Thyroid gland (tissue), 4 donors: Measurements from ENCODE around the gene ADAMTS14. TPM values are rescaled to one million over a fixed set of nuclear protein-coding genes. Genes with fewer than 3 reads are reported as not detected.

Source experiments
- DNase-seq, 2 donors: peaks; one replicate each; pipeline ENCODE4 v3.0.0-alpha.2; 2019
- H3K27ac ChIP-seq, 3 donors: fragments of 200-600 bp; sonication (generic); 1 replicate in 2 of 3; 2 replicates in 1 of 3; pipeline ENCODE4 v1.5.1; 2016 to 2019; ENCODE audit warnings: mild to moderate bottlenecking in 1 of 3, moderate library complexity in 1 of 3
- H3K27me3 ChIP-seq: fragments of 200-600 bp; sonication (generic); one replicate; pipeline ENCODE4 v1.5.1; 2019
- H3K36me3 ChIP-seq, 2 donors: fragments of 200-600 bp; sonication (generic); one replicate each; pipeline ENCODE4 v1.5.1; 2016 to 2019
- H3K4me1 ChIP-seq, 2 donors: fragments of 200-600 bp; sonication (generic); one replicate each; pipeline ENCODE4 v1.5.1; 2017 to 2019
- H3K4me3 ChIP-seq, 3 donors: fragments of 200-600 bp; sonication (generic); replicated peaks in 1 of 3; 1 replicate in 2 of 3; 2 replicates in 1 of 3; pipeline ENCODE4 v1.5.1; 2016; ENCODE audit warnings: mild to moderate bottlenecking in 1 of 3
- H3K9me3 ChIP-seq: fragments of 200-600 bp; sonication (generic); one replicate; pipeline ENCODE4 v1.5.1; 2017
- CTCF ChIP-seq, 6 experiments: fragments of 200-600 bp in 3 of 6; fragments of 450-650 bp in 3 of 6; sonication (generic) in 3 of 6; IDR thresholded peaks; one replicate each; pipeline ENCODE4 v1.5.1; 2016 to 2019; ENCODE audit warnings: antibody characterized with exemption in 6 of 6, mild to moderate bottlenecking in 2 of 6, inconsistent platforms in 1 of 6, moderate library complexity in 1 of 6
- POLR2A ChIP-seq, 2 donors: fragments of 450-650 bp; IDR thresholded peaks; one replicate each; pipeline ENCODE4 v1.6.1; 2017; ENCODE audit warnings: antibody characterized with exemption in 2 of 2, mild to moderate bottlenecking in 2 of 2, moderate library complexity in 1 of 2
- WGBS, 2 donors: methylation state at CpG; one replicate each; pipeline ENCODE4 v1.1.5; 2017; 5-methylcytosine and 5-hydroxymethylcytosine counted together
- intact Hi-C: fragments of 100-400 bp; cut with DNase I; formaldehyde crosslinking; loops from one replicate; pipeline ENCODE4 v1.15.1; 2023
- total RNA-seq, 4 donors: library from RNA; depleted of rRNA; stranded (reverse); fragments of >200 nt; gene quantifications; one replicate each; pipeline ENCODE4 v1.2.3, GENCODE V29; 2016

ADAMTS14 gene
- total RNA-seq, 4 donors from 2014 or later, result not detected

DNA sequence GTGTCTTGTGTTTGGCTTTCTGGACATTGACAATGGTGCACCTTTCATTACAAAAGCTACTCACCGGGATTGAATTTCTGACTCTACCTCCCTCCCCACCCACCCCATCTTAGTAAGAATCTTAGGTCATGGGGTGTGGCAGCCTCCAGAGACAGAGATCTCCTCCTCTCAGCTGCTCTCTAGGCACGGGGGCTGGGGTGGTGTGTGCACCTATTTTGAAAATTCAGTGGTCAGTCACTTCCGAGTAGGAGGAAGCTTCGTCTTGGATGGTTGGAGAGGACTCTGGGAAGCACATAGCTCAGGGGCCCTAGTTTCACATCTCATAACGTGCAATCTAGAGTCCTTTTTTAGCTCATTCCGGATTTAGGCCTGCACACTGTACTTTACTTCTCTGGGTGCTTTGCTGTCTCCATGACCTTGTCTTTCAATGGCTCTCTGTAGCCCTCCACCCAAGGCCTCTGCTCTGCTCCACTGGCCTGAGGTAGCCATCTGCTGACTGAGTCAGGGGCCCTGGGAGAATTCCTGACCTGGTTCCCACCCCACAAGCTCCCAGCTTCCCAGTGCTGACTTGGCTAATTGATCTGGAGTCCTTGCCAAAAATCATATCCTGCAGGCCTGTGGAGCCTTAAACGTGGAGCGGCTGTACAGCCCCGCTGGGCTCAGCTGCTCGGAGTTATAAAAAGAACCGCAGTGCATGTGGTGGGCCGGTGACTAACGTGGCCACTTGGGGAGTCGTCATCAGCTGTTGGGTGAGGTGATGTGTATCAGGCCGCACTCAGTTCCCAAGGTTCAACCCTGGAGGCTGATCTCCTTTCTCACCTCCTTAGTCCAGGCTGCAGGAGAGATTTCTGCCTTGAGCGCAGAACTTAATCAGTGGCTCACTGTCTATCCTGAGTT lies 19.3 kb upstream of the ADAMTS14 start:
- H3K4me1 ChIP-seq, result no peaks in the 10 kb centered on the region
- no peak for DNase-seq
- no peaks in the 10 kb centered on the region for H3K9me3 ChIP-seq
- intact Hi-C loops, result no loop called here
- WGBS, 2 donors, result 62 to 64% methylated on average over 16 of the region's 16 CpGs
- H3K36me3 ChIP-seq, result no peaks in the 10 kb centered on the region
- no peak overlapping the region for H3K4me3 ChIP-seq
- H3K27me3 ChIP-seq, result no peaks in the 10 kb centered on the region
- TF ChIP-seq CTCF (IDR thresholded peaks at IDR 0.05) (no peak), POLR2A (IDR thresholded peaks at IDR 0.05) (no peak)
- no peak overlapping the region for H3K27ac ChIP-seq

DNA sequence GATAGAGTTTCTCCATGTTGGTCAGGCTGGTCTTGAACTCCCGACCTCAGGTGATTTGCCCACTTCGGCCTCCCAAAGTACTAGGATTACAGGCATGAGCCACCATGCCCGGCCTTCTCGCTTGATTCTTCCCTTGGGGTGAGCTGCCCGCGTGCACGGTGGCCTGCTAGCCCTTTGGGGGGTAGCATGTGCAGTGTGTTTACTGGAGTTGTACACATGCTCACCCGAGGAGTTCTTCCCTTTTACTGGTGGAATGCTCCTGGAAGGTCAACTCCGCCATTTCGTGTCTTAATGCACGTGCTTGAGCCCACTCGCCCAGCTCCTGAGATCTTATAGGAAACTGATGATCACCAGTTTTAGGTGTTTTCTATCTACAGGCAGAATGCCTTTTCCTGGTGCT lies 17.0 kb upstream of the ADAMTS14 start:
- Histone ChIP-seq H3K27me3 (no peaks in the 10 kb centered on the region), H3K36me3 (no peaks in the 10 kb centered on the region), H3K9me3 (no peaks in the 10 kb centered on the region), H3K27ac (no peak overlapping the region), H3K4me3 (no peak overlapping the region), H3K4me1 (no peaks in the 10 kb centered on the region)
- TF ChIP-seq POLR2A (IDR thresholded peaks at IDR 0.05) (no peak), CTCF (IDR thresholded peaks at IDR 0.05) (no peak)
- DNase-seq, result no peak
- 96 to 97% methylated on average over 11 to 12 of the region's 12 CpGs for WGBS, 2 donors
- intact Hi-C loops, result no loop called here

- TF ChIP-seq POLR2A (IDR thresholded peaks at IDR 0.05) (no peak), CTCF (IDR thresholded peaks at IDR 0.05) (no peak)
- intact Hi-C loops, result no loop called here
- H3K4me3 ChIP-seq, result no peak overlapping the region
- DNase-seq, result no peak
- H3K36me3 ChIP-seq, result no peaks in the 10 kb centered on the region
- H3K9me3 ChIP-seq, result no peaks in the 10 kb centered on the region
- no peaks in the 10 kb centered on the region for H3K4me1 ChIP-seq
- WGBS, 2 donors, result 56 to 60% methylated on average over 3 of the region's 3 CpGs
- no peak overlapping the region for H3K27ac ChIP-seq
- H3K27me3 ChIP-seq, result no peaks in the 10 kb centered on the region
Observed at GRCh38 chr10:70656489-70656888, 15.8 kb upstream of the ADAMTS14 start.

GRCh38 chr10:70657041-70657440 lies 15.3 kb upstream of the ADAMTS14 start:
- no peak overlapping the region for H3K4me3 ChIP-seq
- no peaks in the 10 kb centered on the region for H3K36me3 ChIP-seq
- H3K9me3 ChIP-seq, result no peaks in the 10 kb centered on the region
- H3K27me3 ChIP-seq, result no peaks in the 10 kb centered on the region
- DNase-seq, result no peak
- TF ChIP-seq CTCF (IDR thresholded peaks at IDR 0.05) (no peak), POLR2A (IDR thresholded peaks at IDR 0.05) (no peak)
- no peaks in the 10 kb centered on the region for H3K4me1 ChIP-seq
- WGBS, 2 donors, result 87 to 92% methylated on average over 6 of the region's 6 CpGs
- no peak overlapping the region for H3K27ac ChIP-seq
- intact Hi-C loops, result no loop called here

DNA sequence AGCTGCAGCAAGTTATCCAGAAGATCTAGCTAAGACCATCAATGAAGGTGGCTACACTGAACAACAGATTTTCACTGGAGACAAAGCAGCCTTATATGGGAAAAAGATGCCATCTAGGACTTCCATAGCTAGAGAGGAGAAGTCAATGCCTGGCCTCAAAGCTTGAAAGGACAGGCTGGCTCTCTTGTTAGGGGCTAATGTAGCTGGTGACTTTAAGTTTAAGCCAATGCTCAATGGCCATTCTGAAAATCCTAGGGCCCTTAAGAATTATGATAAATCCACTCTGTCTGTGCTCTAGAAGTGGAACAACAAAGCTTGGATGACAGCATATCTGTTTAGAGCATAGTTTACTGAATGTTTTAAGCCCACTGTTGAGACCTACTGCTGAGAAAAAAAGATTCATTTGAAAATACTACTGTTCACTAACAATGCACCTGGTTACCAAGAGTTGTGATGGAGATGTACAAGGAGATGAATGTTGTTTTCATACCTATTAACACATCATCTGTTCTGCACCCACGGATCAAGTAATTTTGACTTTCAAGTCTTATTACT lies 13.6 kb upstream of the ADAMTS14 start:
- H3K27ac ChIP-seq, result no peak overlapping the region
- intact Hi-C loops, result no loop called here
- WGBS, 2 donors, result 85 to 94% methylated on average over 1 of the region's 1 CpG
- DNase-seq, result no peak
- H3K4me1 ChIP-seq, result no peaks in the 10 kb centered on the region
- no peak for TF ChIP-seq CTCF (IDR thresholded peaks at IDR 0.05)
- TF ChIP-seq POLR2A (IDR thresholded peaks at IDR 0.05), result no peak
- H3K4me3 ChIP-seq, result no peak overlapping the region
- H3K27me3 ChIP-seq, result no peaks in the 10 kb centered on the region
- no peaks in the 10 kb centered on the region for H3K36me3 ChIP-seq
- H3K9me3 ChIP-seq, result no peaks in the 10 kb centered on the region
